Tibial artery (tissue), 4 donors: ENCODE results near the gene SMARCB1.

Experiments
- DNase-seq, 2 donors: peaks; one replicate each; pipeline ENCODE4 v3.0.0-alpha.2; 2019
- H3K27ac ChIP-seq, 2 donors: fragments of 200-600 bp; sonication (generic) in 1 of 2; 1 replicate in 1 of 2; 2 replicates in 1 of 2; pipeline ENCODE4 v1.5.1; 2018 to 2019; ENCODE audit warnings: mild to moderate bottlenecking in 1 of 2
- H3K27me3 ChIP-seq, 2 donors: fragments of 200-600 bp; sonication (generic) in 1 of 2; one replicate each; pipeline versions ENCODE4 v1.5.1 to v1.6.0; 2016 to 2019
- H3K36me3 ChIP-seq, 3 donors: fragments of 200-600 bp; sonication (generic) in 2 of 3; one replicate each; pipeline ENCODE4 v1.5.1; 2016 to 2019; ENCODE audit warnings: mild to moderate bottlenecking in 2 of 3
- H3K4me1 ChIP-seq, 4 donors: fragments of 200-600 bp; sonication (generic) in 2 of 4; 1 replicate in 3 of 4; 2 replicates in 1 of 4; pipeline ENCODE4 v1.5.1; 2016 to 2019
- H3K4me3 ChIP-seq, 2 donors: fragments of 200-600 bp; sonication (generic) in 1 of 2; 1 replicate in 1 of 2; 2 replicates in 1 of 2; pipeline ENCODE4 v1.5.1; 2018 to 2019; ENCODE audit warnings: mild to moderate bottlenecking in 2 of 2
- H3K9me3 ChIP-seq, 3 donors: fragments of 200-600 bp; sonication (generic) in 1 of 3; one replicate each; pipeline ENCODE4 v1.5.1; 2016 to 2019
- CTCF ChIP-seq, 2 experiments: fragments of 200-600 bp in 1 of 2; fragments of 450-650 bp in 1 of 2; IDR thresholded peaks; one replicate each; pipeline ENCODE4 v1.5.1; 2017 to 2019; ENCODE audit warnings: antibody characterized with exemption in 2 of 2, mild to moderate bottlenecking in 1 of 2, moderate library complexity in 1 of 2
- intact Hi-C: fragments of 100-400 bp; cut with DNase I; formaldehyde crosslinking; loops from one replicate; pipeline ENCODE4 v1.15.0; 2023; ENCODE audit warnings: low total_unique reads

SMARCB1 gene

GRCh38 chr22:23791738-23792645 lies 5.2 kb downstream of the SMARCB1 start:
- Histone ChIP-seq H3K27me3 (no peaks in the 10 kb centered on the region), H3K4me3 (no peak overlapping the region), H3K27ac (no peak overlapping the region), H3K4me1 (peaks cover 0 to 25% (median 15%) of the 10 kb centered on the region in 4 donors), H3K9me3 (no peaks in the 10 kb centered on the region), H3K36me3 (peaks cover 33 to 56% (median 40%) of the 10 kb centered on the region in 3 donors)
- DNase-seq, result no peak
- TF ChIP-seq CTCF (IDR thresholded peaks at IDR 0.05), result no peak
- intact Hi-C loops, result no loop called here

DNA sequence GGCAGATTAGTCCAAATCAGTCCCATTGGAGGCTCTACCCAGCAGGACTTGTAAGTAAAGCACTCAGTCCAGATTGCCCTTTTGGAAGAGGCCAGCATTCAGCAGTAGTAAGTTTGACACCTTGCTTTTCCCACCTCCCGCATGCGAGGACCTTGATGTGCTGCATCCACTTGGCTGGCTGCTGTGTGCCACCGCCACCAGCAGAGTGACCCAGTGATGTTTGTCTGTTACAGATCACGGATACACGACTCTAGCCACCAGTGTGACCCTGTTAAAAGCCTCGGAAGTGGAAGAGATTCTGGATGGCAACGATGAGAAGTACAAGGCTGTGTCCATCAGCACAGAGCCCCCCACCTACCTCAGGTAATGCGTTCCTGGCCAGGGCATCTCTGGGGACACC lies 6.6 kb downstream of the SMARCB1 start:
- DNase-seq, result no peak
- TF ChIP-seq CTCF (IDR thresholded peaks at IDR 0.05), result no peak
- no peak overlapping the region for H3K27ac ChIP-seq

DNA sequence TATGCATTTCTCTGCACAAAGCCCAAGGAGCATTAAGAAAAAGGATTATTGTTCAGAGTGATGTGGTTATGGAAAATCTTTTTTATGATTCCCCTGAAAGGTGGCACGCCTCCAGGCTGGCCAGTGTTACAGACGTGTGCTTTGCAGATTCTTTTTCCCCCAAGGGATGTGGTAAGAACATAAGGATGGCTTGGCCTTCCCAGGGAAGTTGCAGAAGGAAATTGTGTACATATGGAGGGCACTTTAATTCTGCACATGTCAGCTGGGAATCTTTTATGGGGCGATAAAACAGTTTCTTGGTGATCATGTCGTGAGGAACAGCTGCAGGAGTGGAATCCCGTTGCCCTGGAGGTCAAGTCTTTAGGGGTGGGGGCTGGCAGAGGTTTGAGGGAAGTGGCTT lies 9.7 kb downstream of the SMARCB1 start:
- Histone ChIP-seq H3K27me3 (no peaks in the 10 kb centered on the region), H3K4me1 (no peaks in the 10 kb centered on the region), H3K36me3 (peaks cover 48 to 89% (median 69%) of the 10 kb centered on the region in 3 donors), H3K27ac (no peak overlapping the region), H3K9me3 (no peaks in the 10 kb centered on the region), H3K4me3 (no peak overlapping the region)
- intact Hi-C loops, result no loop called here
- no peak for DNase-seq
- TF ChIP-seq CTCF (IDR thresholded peaks at IDR 0.05), result no peak

More for the DNA sequence above, 6.6 kb downstream of the SMARCB1 start:
- peaks cover 33 to 64% (median 48%) of the 10 kb centered on the region in 3 donors for H3K36me3 ChIP-seq
- H3K9me3 ChIP-seq, result no peaks in the 10 kb centered on the region
- H3K4me1 ChIP-seq, result peaks cover 0 to 16% (median 7%) of the 10 kb centered on the region in 4 donors
- H3K4me3 ChIP-seq, result no peak overlapping the region
- no peaks in the 10 kb centered on the region for H3K27me3 ChIP-seq
- intact Hi-C loops, result no loop called here

DNA sequence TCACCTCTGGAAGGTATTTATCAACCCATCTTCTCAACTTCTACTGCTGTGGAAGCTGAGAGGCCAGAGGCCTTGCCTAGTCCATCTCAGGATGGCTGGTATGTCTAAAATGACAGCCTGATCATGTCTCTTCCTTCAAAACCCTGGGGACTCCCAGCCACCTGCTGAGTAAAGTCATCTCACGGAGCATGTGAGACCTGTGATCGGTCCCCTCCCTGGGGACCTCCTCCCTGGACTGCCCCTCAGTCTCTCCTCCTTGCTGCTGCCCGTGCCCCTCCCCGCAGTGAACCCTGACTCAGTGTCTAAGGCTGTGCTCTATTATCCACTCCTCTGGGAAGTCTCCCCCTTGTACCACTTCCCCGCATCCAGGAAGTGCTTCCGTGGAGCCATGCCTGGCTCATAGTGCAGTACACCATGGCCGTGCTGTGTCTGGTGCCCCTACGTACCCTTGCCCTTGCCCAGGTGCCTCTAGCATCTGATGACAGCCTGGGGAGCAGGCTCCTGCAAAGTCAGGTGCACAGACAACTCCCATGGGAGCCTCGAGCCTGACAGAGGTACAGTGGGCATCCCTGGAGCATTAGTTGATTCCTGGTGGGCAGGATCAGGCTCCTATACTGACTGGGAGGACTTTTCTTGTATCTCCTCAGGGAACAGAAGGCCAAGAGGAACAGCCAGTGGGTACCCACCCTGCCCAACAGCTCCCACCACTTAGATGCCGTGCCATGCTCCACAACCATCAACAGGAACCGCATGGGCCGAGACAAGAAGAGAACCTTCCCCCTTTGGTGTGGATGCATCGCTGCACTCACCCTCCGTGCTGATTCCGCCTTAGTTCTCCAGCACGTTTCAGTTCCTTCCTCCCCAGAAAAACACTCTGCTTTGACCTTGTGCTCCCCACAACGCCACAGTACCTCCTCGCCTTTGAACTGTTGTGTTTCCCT lies 13.8 kb downstream of the SMARCB1 start:
- no peak for TF ChIP-seq CTCF (IDR thresholded peaks at IDR 0.05)
- H3K27ac ChIP-seq, result no peak overlapping the region
- DNase-seq, result no peak
- no peaks in the 10 kb centered on the region for H3K27me3 ChIP-seq
- H3K36me3 ChIP-seq, result peaks cover 59 to 89% (median 73%) of the 10 kb centered on the region in 3 donors
- intact Hi-C loops, result no loop called here
- H3K4me3 ChIP-seq, result no peak overlapping the region
- H3K4me1 ChIP-seq, result no peaks in the 10 kb centered on the region
- no peaks in the 10 kb centered on the region for H3K9me3 ChIP-seq

GRCh38 chr22:23801238-23801821 lies 14.6 kb downstream of the SMARCB1 start:
- no peaks in the 10 kb centered on the region for H3K4me1 ChIP-seq
- intact Hi-C loops, result no loop called here
- TF ChIP-seq CTCF (IDR thresholded peaks at IDR 0.05), result no peak
- no peaks in the 10 kb centered on the region for H3K27me3 ChIP-seq
- H3K27ac ChIP-seq, result no peak overlapping the region
- DNase-seq, result no peak
- no peak overlapping the region for H3K4me3 ChIP-seq
- H3K36me3 ChIP-seq, result peaks cover 61 to 89% (median 80%) of the 10 kb centered on the region in 3 donors
- H3K9me3 ChIP-seq, result no peaks in the 10 kb centered on the region
